ENCODE measurements around the gene SALL4.
"Not testable (repeated sequence)": the region's sequence is repeated elsewhere in the genome, so short reads cannot be mapped to it uniquely, and the experiment has no call there.

Gene SALL4

DNA sequence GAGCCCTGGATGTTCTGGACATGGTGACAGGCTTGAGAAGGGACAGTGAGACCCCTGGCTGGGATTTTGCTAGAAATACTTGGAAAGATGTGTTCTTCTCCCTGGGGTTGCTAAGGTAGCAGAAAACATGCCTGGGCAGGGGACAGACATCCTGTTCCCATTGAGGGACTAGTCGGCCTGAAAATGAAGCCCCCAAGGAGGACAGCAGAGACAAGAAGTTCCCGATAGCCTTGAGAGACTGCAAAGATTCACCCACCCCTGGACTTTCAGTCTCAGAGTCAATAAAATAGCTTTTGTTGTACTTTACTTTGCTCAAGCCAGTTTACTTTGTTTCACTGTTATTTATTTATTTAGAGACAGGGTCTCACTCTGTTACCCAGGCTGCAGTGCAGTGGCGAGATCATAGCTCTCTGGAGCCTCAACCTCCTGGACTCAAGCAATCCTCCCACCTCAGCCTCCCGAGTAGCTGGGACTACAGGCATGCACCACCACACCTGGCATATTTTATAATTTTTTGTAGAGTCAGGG is 62.5 kb downstream of the SALL4 start:
- Mint-ChIP-seq H3K36me3 (ENCODE audit: low read depth) (peaks cover 4% of the 10 kb centered on the region), H3K27ac (peak overlapping the region; percentile 78)

DNA sequence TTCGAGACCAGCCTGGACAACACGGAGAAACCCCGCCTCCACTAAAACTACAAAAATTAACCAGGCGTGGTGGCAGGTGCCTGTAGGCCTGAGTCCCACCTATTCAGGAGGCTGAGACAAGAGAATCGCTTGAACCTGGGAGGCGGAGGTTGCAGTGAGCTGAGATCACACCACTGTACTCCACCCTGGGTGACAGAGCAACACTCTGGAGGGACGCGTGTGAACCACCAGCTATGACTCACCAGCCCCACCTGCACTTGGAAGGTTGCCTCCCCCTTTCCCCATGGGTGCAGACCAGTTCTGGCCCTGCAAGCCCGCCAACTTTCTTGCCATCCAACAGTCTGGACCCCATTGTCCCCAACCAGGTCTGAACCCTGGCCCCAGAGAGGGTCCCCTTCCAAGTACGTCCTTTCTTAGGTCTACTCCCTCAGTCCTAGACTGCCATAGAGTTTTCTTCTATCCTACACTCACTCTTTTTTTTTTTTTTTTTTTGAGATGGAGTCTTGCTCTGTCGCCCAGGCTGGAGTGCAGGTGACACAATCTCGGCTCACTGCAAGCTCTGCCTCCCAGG is 63.4 kb downstream of the SALL4 start:
- Mint-ChIP-seq H3K4me1 (peaks cover 46% of the 10 kb centered on the region), H3K36me3 (ENCODE audit: low read depth) (peaks cover 4% of the 10 kb centered on the region), H3K9me3 (no peaks in the 10 kb centered on the region), H3K4me3 (no peak overlapping the region), H3K27me3 (ENCODE audit: low read depth, poor library complexity) (no peaks in the 10 kb centered on the region), H3K27ac (peak overlapping the region; percentile 78)
- TF ChIP-seq, protein P1, sequence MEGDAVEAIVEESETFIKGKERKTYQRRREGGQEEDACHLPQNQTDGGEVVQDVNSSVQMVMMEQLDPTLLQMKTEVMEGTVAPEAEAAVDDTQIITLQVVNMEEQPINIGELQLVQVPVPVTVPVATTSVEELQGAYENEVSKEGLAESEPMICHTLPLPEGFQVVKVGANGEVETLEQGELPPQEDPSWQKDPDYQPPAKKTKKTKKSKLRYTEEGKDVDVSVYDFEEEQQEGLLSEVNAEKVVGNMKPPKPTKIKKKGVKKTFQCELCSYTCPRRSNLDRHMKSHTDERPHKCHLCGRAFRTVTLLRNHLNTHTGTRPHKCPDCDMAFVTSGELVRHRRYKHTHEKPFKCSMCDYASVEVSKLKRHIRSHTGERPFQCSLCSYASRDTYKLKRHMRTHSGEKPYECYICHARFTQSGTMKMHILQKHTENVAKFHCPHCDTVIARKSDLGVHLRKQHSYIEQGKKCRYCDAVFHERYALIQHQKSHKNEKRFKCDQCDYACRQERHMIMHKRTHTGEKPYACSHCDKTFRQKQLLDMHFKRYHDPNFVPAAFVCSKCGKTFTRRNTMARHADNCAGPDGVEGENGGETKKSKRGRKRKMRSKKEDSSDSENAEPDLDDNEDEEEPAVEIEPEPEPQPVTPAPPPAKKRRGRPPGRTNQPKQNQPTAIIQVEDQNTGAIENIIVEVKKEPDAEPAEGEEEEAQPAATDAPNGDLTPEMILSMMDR (IDR thresholded peaks at IDR 0.05): no peak
- no peak for DNase-seq

More for the DNA sequence above, 62.5 kb downstream of the SALL4 start:
- Mint-ChIP-seq H3K9me3 (no peaks in the 10 kb centered on the region), H3K27me3 (ENCODE audit: low read depth, poor library complexity) (no peaks in the 10 kb centered on the region), H3K4me3 (no peak overlapping the region), H3K4me1 (peaks cover 46% of the 10 kb centered on the region)
- TF ChIP-seq, protein P1 (IDR thresholded peaks at IDR 0.05): no peak
- DNase-seq: no peak

- H3K9me3 Mint-ChIP-seq; H3K36me3 Mint-ChIP-seq (ENCODE audit: low read depth); DNase-seq; H3K27me3 Mint-ChIP-seq (ENCODE audit: low read depth, poor library complexity); H3K27ac Mint-ChIP-seq; H3K4me3 Mint-ChIP-seq: not testable (repeated sequence)
- H3K4me1 Mint-ChIP-seq: peaks cover 46% of the 10 kb centered on the region
Observed at GRCh38 chr20:51738261-51738660, 64.1 kb downstream of the SALL4 start.

DNA sequence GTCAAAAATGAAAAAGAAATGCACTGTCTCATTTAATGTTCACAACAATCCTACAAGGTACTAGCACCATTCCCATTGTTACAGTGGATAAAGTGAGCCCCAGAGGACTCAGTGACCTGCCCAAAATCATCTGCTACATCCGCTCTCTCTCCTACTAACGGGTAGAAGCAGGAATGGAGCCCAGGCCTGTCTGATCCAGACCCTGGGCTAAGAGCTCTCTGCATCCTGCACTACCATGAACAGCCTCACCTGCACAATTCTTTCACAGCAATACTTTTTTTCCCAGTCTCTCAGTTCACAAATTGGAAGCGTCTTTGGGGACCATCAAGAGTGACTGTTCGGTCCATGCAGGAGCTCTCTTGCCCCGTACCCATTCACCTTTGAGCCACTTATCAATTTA is 65.4 kb downstream of the SALL4 start:
- peaks cover 42% of the 10 kb centered on the region for H3K4me1 Mint-ChIP-seq

GRCh38 chr20:51735728-51736600 is 66.4 kb downstream of the SALL4 start:
- peak overlapping the region; percentile 64 for H3K27ac Mint-ChIP-seq
- TF ChIP-seq, protein P1 (IDR thresholded peaks at IDR 0.05): no peak

More for the DNA sequence above, 65.4 kb downstream of the SALL4 start:
- DNase-seq: no peak
- TF ChIP-seq, protein P1 (IDR thresholded peaks at IDR 0.05): no peak
- H3K36me3 Mint-ChIP-seq (ENCODE audit: low read depth): peaks cover 4% of the 10 kb centered on the region
- no peaks in the 10 kb centered on the region for H3K27me3 Mint-ChIP-seq (ENCODE audit: low read depth, poor library complexity)
- H3K9me3 Mint-ChIP-seq: no peaks in the 10 kb centered on the region
- H3K4me3 Mint-ChIP-seq: no peak overlapping the region
- no peak overlapping the region for H3K27ac Mint-ChIP-seq

DNA sequence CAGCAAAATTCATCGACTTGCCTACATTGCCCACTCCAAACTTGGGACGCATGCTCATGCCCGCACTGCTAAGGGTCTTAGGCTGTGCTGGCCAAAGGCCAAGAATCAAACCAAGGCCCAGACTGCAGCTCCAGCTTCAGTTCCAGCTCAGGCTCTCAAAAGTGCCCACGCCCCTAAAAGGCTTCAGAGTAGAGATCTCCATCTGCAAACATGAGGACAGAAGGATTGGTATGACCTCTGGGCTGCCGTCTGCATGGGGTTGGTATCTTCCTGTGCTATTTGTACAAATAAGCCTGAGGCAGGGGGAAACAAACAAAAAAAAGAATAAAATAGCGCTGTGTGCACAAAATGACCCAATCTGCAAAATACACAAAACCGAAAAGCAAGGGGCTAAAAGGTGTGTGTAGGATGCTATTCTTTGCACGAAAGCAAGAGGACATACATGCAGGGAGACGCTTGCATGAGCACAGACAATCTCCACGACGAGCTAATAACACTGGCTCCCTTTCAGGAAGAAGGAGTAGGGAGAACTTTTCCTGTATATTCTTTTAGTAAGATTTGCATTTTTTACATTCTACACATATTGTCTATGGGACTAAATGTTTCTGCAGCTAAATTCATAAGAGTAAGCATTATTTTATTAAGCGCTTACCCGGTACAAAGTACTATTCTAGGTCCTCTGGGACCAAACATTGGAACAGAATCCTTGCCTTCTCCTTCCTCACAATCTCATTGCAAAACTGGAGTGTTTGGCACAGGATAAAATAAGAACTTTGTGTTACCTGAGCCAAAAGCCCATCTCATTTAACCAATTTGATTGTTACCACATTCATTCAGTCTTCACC is 67.2 kb downstream of the SALL4 start:
- no peaks in the 10 kb centered on the region for H3K9me3 Mint-ChIP-seq
- no peak for DNase-seq
- peak overlapping the region; percentile 64 for H3K27ac Mint-ChIP-seq
- TF ChIP-seq, protein P1 (IDR thresholded peaks at IDR 0.05): no peak
- peaks cover 42% of the 10 kb centered on the region for H3K4me1 Mint-ChIP-seq
- no peak overlapping the region for H3K4me3 Mint-ChIP-seq
- no peaks in the 10 kb centered on the region for H3K27me3 Mint-ChIP-seq (ENCODE audit: low read depth, poor library complexity)
- H3K36me3 Mint-ChIP-seq (ENCODE audit: low read depth): peaks cover 4% of the 10 kb centered on the region

More at GRCh38 chr20:51735728-51736600, 66.4 kb downstream of the SALL4 start:
- H3K36me3 Mint-ChIP-seq (ENCODE audit: low read depth): peaks cover 4% of the 10 kb centered on the region
- no peak for DNase-seq
- no peak overlapping the region for H3K4me3 Mint-ChIP-seq
- no peaks in the 10 kb centered on the region for H3K9me3 Mint-ChIP-seq
- no peaks in the 10 kb centered on the region for H3K27me3 Mint-ChIP-seq (ENCODE audit: low read depth, poor library complexity)
- peaks cover 42% of the 10 kb centered on the region for H3K4me1 Mint-ChIP-seq

Data from nephron progenitor cell (in vitro differentiated cells).